Hematopoietic multipotent progenitor cell treated with erythropoietin and hydrocortisone succinate and interleukin-3 and kit ligand, for 4 days (in vitro differentiated cells): ENCODE results near the gene TTLL6.
A peak's percentile ranks its signal among the peaks of the same experiment; 100 is the strongest.
"Not testable (repeated sequence)": the region's sequence is repeated elsewhere in the genome, so short reads cannot be mapped to it uniquely, and the experiment has no call there.

Experiments
- DNase-seq: peaks from one replicate; pipeline ENCODE4 v3.0.0-alpha.2; 2015

The TTLL6 gene

GRCh38 chr17:48722201-48722907, 94.7 kb downstream of the TTLL6 start, which contains the start of gene PRAC1:
Gene PRAC1, minus strand, starts transcription at chr17:48722518. Its CDS starts 126 bp downstream, at chr17:48722392.
- DNase-seq, result peak; percentile 18

DNA sequence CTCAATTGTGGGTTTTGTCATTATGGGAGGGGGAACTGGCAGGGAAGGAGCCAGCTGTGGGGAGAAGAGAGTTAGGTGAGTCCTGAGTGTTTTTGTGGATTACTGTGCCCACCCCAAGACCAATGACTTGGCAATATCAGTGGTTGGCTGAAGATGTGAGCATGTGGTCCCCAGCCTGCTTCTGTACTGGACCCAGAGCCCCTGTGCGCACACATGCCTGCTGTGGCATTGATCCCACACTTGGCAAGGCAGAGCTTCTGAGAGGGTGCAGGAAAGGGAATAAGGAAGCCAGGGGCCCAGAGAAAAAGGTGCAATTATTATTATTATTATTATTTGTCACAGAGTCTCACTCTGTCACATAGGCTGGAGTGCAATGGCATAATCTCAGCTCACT, 96.0 kb downstream of the TTLL6 start:
- no peak for DNase-seq

DNA sequence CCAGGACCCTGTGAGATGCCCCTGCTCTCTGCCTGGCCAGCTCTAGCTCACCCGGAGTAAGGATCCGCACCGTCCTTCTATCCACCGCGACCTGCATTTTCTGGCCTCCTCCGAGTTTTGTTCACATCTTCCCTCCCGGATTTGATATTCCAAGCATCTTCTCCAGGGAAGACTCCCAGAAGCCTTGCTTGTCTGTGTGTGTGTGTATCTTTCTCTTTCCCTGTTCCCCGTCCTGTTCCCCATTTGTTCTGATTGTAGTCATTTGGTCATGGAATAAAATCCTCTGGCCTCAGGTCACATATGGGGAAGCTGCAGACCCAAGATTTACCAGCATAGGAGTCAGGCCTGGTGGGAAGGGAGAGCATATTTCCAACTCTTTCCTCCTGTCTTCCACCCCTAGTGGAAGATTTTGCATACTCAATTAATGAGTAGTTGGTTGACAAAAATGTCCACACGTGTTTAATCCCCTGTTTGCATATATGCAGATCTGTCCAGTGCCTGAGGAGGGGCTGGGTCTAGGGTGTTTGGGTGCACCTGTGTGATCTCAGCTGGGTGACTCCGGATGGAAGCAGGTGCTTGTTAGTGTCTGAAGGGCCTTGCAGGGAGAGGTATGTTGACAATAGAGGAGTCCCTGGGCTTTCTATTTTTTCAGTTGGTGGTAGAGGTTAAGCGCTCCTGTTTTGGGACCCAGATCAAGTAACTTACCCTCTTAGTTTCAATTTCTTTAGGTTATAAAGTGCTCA, 96.6 kb downstream of the TTLL6 start:
- no peak for DNase-seq

DNA sequence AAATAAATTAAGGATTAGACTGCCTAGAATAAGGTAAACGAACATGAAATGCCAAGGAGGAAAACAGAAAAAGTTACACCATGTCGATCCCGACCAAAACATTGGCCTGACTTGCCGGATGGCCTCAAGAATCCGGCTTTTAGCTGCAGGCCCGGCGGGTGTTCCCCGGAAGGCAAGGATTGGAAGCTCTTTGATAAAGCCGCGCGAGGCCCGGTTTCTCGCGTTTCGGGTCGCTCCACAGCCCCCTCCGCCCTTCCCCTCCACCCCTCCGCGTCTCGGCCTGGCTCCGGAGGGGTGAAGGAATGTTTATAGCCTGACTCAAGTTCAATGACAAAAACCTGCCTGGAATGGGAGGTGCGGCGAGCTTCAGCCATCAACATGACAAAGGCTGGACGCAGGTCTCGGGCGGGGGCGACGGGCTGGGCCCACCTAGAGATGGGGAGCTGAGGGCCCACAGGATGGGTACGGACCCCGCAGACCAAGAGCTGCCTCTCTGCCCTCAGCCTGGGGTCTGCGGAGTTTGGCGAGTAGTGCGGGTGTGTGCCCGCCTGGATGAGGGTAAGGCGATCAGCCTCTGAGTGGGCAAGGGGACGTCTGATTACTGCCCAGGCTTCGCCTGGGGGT, 97.3 kb downstream of the TTLL6 start:
- DNase-seq, result no peak

GRCh38 chr17:48718761-48719641, 98.0 kb downstream of the TTLL6 start:
- peak; percentile 24 for DNase-seq

DNA sequence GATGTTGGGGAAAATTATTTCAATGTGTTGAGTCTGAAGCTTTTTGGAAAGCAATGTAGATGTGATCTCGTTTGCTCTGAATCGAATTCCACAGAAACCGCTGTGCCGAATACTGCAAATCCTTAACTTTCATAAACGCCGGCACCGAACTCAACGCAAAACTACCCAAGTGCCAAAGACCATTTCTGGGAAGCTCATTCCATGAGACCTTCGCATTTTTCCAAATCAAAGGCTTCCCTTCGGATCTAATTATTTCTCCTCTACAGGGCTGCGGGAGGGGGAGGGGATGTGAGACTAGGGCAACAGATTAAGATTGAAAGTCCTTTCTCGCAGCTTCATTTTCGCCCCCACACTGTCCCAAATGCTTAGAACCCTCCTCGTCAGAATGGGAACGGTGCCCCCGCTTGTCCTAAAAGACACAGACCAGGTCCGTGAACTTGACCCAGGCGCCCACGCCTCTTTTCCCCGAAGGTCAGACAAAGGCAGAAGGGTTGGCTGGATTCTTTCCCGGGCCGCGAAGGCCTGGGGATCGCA, 98.7 kb downstream of the TTLL6 start:
- DNase-seq, result no peak

- no peak for DNase-seq
These were observed 99.4 kb downstream of the TTLL6 start for GRCh38 chr17:48717367-48718226.

DNA sequence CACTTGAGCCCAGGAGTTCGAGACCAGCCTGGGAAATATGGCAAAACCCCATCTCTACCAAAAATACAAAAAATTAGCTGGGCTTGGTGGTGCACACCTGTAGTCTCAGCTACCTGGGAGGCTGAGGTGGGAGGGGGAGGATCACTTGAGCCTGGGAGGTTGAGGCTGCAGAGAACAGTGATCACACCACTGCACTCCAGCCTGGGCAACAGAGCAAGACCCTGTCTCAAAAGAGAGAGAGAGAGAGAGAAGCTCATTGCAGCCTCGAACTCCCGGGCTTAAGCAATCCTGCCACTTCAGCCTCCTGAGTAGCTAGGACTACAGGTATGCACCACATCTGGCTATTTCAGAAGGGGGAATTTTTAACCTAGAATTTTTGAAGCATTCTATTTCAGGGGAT, 100.5 kb downstream of the TTLL6 start:
- not testable (repeated sequence) for DNase-seq

GRCh38 chr17:48715496-48716399, 101.3 kb downstream of the TTLL6 start:
- DNase-seq, result no peak
